GM12878 (cell line): ENCODE measurements around the gene TFPI2. TPM values are rescaled to one million over a fixed set of nuclear protein-coding genes. Genes with fewer than 3 reads are reported as not detected.

ENCODE experiments used
- DPF2 ChIP-seq: fragments of 450-650 bp; IDR thresholded peaks from 2 replicates; pipeline ENCODE4 v1.6.1; 2017; ENCODE audit warnings: mild to moderate bottlenecking
- IKZF1 ChIP-seq: fragments of 450-650 bp; conservative IDR thresholded peaks from 2 replicates; pipeline ENCODE4 v1.6.1; 2017; ENCODE audit warnings: antibody characterized with exemption, mild to moderate bottlenecking
- JUND ChIP-seq: IDR thresholded peaks from 2 replicates; pipeline ENCODE4 v1.6.1; 2012; ENCODE audit warnings: low read depth, mild to moderate bottlenecking, low read length, improper control_type of control experiment, moderate library complexity
- KDM1A ChIP-seq: fragments of 200-600 bp; sonication (generic); IDR thresholded peaks from 2 replicates; pipeline ENCODE4 v1.6.1; 2016; ENCODE audit warnings: borderline replicate concordance
- LARP7 ChIP-seq: fragments of 450-650 bp; IDR thresholded peaks from 2 replicates; pipeline ENCODE4 v1.6.1; 2017; ENCODE audit warnings: mild to moderate bottlenecking
- MYC ChIP-seq: IDR thresholded peaks from 2 replicates; pipeline ENCODE4 v1.6.1; 2011; ENCODE audit warnings: mild to moderate bottlenecking, low read length, moderate library complexity, inconsistent platforms; ENCODE audit not compliant: insufficient read depth, insufficient replicate concordance, insufficient read length, severe bottlenecking
- NR2C1 ChIP-seq: fragments of 450-650 bp; IDR thresholded peaks from 2 replicates; pipeline ENCODE4 v1.6.1; 2017; ENCODE audit warnings: antibody characterized with exemption, mild to moderate bottlenecking, moderate library complexity
- RAD21 ChIP-seq: IDR thresholded peaks from 2 replicates; pipeline ENCODE4 v1.6.1; 2011; ENCODE audit warnings: mild to moderate bottlenecking, low read depth, low read length, moderate library complexity; ENCODE audit not compliant: insufficient read depth
- SMARCA5 ChIP-seq: fragments of 450-650 bp; IDR thresholded peaks from 2 replicates; pipeline ENCODE4 v1.6.1; 2017; ENCODE audit warnings: mild to moderate bottlenecking
- SREBF2 ChIP-seq: IDR thresholded peaks from 2 replicates; pipeline ENCODE4 v1.6.1; 2012; ENCODE audit warnings: mild to moderate bottlenecking, low read length
- STAT3 ChIP-seq: IDR thresholded peaks from 2 replicates; pipeline ENCODE4 v1.6.1; 2011; ENCODE audit warnings: low read depth, low read length, improper control_type of control experiment
- TAF1 ChIP-seq: IDR thresholded peaks from 2 replicates; pipeline ENCODE4 v1.6.1; 2011; ENCODE audit warnings: mild to moderate bottlenecking, low read depth, low read length, borderline replicate concordance
- TCF12 ChIP-seq: IDR thresholded peaks from 2 replicates; pipeline ENCODE4 v1.6.1; 2011; ENCODE audit warnings: low read depth, mild to moderate bottlenecking, low read length
- polyA plus RNA-seq, 11 experiments: library from polyadenylated mRNA; depleted of rRNA in 4 of 11; unstranded in 6 of 11; stranded (reverse) in 5 of 11; fragments of >200 nt; fragmentation: Nextera tagmentation in 4 of 11; fragmentation: Illumina TruSeq in 1 of 11; extraction: Ambion mirVana in 4 of 11; extraction: Trizol in 1 of 11; gene quantifications; 1 replicate in 1 of 11; 2 replicates in 10 of 11; pipeline versions ENCODE4 v1.2.1 to v1.2.3, GENCODE V29; 2011 to 2016; ENCODE audit warnings: inconsistent platforms in 2 of 11, missing spikeins in 2 of 11, low read depth in 1 of 11
- total RNA-seq, 4 experiments: library from RNA; depleted of rRNA in 3 of 4; stranded (reverse); fragments of >200 nt in 3 of 4; fragmentation: Illumina TruSeq in 1 of 4; extraction: Trizol in 1 of 4; gene quantifications; 2 replicates each; pipeline versions ENCODE4 v1.2.1 to v1.2.3, GENCODE V29; 2013 to 2021
- TF ChIP-seq, protein P1 (sequence below): fragments of 450-650 bp; IDR thresholded peaks from 2 replicates; pipeline ENCODE4 v1.6.1; 2017; ENCODE audit warnings: mild to moderate bottlenecking, low read depth, inconsistent platforms; ENCODE audit not compliant: poor library complexity, severe bottlenecking
- TF ChIP-seq, protein P2 (sequence below): fragments of 150-350 bp; IDR thresholded peaks from 2 replicates; pipeline ENCODE4 v1.6.1; 2016; ENCODE audit warnings: low read depth, low read length

Gene TFPI2
- total and polyA plus RNA-seq, 10 of the 15 experiments (the other 5 are each of a cell fraction or from before 2014, with no cell fraction given), result 0.07 to 1.1 (median 0.31) TPM; not detected in 5

DNA sequence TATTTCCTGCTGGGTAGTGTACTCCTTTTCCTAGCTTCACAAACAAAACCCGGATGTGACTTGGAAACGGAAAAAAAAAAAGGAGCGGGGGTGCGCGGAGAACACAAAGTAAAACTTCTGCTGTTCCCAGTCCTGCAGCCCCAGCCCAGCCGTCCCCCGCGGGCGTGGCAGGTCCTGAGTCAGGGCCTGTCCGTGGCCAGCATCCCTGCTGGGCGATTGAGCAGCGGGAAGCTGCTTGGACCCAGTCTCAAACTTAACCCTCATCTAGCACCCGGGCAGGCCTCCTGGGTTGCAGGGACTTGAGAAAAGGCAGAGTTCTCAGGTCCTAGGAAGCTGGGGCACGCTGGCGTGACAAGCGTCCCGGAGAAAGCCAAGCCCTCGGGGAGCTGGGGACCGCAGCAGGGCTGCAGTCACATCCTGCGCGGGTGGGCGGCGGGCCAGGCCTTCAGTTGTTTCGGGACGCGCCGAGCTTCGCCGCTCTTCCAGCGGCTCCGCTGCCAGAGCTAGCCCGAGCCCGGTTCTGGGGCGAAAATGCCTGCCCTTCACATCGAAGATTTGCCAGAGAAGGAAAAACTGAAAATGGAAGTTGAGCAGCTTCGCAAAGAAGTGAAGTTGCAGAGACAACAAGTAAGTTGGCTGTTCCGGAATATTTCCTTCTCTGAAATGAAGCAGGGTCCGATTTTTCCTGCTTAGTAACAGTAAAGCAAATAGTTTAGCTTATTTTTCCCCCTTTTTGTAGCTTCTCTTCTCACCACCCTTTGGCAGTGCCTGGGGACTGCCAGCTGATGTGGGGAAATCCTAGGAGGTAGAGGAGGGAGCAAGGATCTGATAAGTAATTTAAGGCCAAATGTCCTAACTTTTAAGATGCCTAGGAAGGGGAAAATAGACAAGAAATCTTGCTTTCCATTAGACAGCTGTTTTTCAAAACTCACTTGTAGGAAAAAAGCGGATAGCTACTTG, 31.3 kb upstream of the TFPI2 start, which contains the start of gene GNG11 (continued):
- TF ChIP-seq, protein P1, sequence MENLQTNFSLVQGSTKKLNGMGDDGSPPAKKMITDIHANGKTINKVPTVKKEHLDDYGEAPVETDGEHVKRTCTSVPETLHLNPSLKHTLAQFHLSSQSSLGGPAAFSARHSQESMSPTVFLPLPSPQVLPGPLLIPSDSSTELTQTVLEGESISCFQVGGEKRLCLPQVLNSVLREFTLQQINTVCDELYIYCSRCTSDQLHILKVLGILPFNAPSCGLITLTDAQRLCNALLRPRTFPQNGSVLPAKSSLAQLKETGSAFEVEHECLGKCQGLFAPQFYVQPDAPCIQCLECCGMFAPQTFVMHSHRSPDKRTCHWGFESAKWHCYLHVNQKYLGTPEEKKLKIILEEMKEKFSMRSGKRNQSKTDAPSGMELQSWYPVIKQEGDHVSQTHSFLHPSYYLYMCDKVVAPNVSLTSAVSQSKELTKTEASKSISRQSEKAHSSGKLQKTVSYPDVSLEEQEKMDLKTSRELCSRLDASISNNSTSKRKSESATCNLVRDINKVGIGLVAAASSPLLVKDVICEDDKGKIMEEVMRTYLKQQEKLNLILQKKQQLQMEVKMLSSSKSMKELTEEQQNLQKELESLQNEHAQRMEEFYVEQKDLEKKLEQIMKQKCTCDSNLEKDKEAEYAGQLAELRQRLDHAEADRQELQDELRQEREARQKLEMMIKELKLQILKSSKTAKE, result no peak
- TF ChIP-seq IKZF1, result peak; percentile 44; the same call in 1 of the 2 replicates
- TF ChIP-seq MYC, result no peak
- TF ChIP-seq, protein P2, sequence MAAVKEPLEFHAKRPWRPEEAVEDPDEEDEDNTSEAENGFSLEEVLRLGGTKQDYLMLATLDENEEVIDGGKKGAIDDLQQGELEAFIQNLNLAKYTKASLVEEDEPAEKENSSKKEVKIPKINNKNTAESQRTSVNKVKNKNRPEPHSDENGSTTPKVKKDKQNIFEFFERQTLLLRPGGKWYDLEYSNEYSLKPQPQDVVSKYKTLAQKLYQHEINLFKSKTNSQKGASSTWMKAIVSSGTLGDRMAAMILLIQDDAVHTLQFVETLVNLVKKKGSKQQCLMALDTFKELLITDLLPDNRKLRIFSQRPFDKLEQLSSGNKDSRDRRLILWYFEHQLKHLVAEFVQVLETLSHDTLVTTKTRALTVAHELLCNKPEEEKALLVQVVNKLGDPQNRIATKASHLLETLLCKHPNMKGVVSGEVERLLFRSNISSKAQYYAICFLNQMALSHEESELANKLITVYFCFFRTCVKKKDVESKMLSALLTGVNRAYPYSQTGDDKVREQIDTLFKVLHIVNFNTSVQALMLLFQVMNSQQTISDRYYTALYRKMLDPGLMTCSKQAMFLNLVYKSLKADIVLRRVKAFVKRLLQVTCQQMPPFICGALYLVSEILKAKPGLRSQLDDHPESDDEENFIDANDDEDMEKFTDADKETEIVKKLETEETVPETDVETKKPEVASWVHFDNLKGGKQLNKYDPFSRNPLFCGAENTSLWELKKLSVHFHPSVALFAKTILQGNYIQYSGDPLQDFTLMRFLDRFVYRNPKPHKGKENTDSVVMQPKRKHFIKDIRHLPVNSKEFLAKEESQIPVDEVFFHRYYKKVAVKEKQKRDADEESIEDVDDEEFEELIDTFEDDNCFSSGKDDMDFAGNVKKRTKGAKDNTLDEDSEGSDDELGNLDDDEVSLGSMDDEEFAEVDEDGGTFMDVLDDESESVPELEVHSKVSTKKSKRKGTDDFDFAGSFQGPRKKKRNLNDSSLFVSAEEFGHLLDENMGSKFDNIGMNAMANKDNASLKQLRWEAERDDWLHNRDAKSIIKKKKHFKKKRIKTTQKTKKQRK, result no peak
- no peak for TF ChIP-seq RAD21
- no peak for TF ChIP-seq KDM1A
- no peak for TF ChIP-seq LARP7
- TF ChIP-seq DPF2, result no peak
- TF ChIP-seq NR2C1, result no peak
- peak; percentile 22; the same call in 1 of the 2 replicates for TF ChIP-seq TCF12
- TF ChIP-seq JUND, result no peak
- TF ChIP-seq SREBF2, result no peak
- TF ChIP-seq STAT3, result no peak
- no peak for TF ChIP-seq SMARCA5
- no peak for TF ChIP-seq TAF1
